HUDEP-2 (cell line): Measurements from ENCODE around the gene PROM2.

Experiments
- DNase-seq, 76 experiments: peaks; one replicate each; lab custom pipeline; 2025; ENCODE audit not compliant: unreplicated experiment in 76 of 76; lab: John Stamatoyannopoulos, UW

PROM2 gene

GRCh38 chr2:95318431-95319220 is 44.4 kb downstream of the PROM2 start:
- no peak for DNase-seq

GRCh38 chr2:95319481-95320343 is 45.5 kb downstream of the PROM2 start:
- DNase-seq, result no peak

GRCh38 chr2:95320344-95320712 is 46.1 kb downstream of the PROM2 start:
- no peak for DNase-seq

- no peak for DNase-seq
Observed at GRCh38 chr2:95320986-95321767, 46.9 kb downstream of the PROM2 start.

- peak in 22 of 76 experiments; percentile 2 to 40 (median 14) for DNase-seq
Observed at GRCh38 chr2:95323347-95324155, 49.3 kb downstream of the PROM2 start.

GRCh38 chr2:95325026-95325425 is 50.8 kb downstream of the PROM2 start:
- DNase-seq, result no peak

GRCh38 chr2:95325590-95326432 is 51.6 kb downstream of the PROM2 start:
- DNase-seq, result no peak

- no peak for DNase-seq
Observed at GRCh38 chr2:95326433-95327140, 52.3 kb downstream of the PROM2 start.

GRCh38 chr2:95327861-95328260 is 53.6 kb downstream of the PROM2 start:
- DNase-seq, result no peak

- no peak for DNase-seq
Observed at GRCh38 chr2:95328358-95329125, 54.3 kb downstream of the PROM2 start.

- DNase-seq, result no peak
Observed at GRCh38 chr2:95329401-95329800, 55.2 kb downstream of the PROM2 start.

- no peak for DNase-seq
Observed at GRCh38 chr2:95329891-95330793, 55.9 kb downstream of the PROM2 start.

GRCh38 chr2:95330794-95331338 is 56.6 kb downstream of the PROM2 start:
- no peak for DNase-seq

- DNase-seq, result no peak
Observed at GRCh38 chr2:95331606-95332005, 57.4 kb downstream of the PROM2 start.

- DNase-seq, result no peak
Observed at GRCh38 chr2:95332036-95332435, 57.8 kb downstream of the PROM2 start.

- no peak for DNase-seq
Observed at GRCh38 chr2:95333056-95333455, 58.8 kb downstream of the PROM2 start.

- DNase-seq, result no peak
Observed at GRCh38 chr2:95333888-95334338, 59.7 kb downstream of the PROM2 start.
